Fibroblast of mammary gland (primary cell): Measurements from ENCODE around the gene TNFAIP3.
"Not testable (repeated sequence)": the region's sequence is repeated elsewhere in the genome, so short reads cannot be mapped to it uniquely, and the experiment has no call there.

ENCODE experiments used
- DNase-seq: peaks from one replicate; pipeline ENCODE4 v3.0.0-alpha.2; 2010; ENCODE audit warnings: low read depth
- H3K4me3 ChIP-seq: 2 replicates; pipeline ENCODE4 v1.5.1; 2011; ENCODE audit warnings: low read depth, mild to moderate bottlenecking, low read length, moderate library complexity; ENCODE audit not compliant: control insufficient read depth
- CTCF ChIP-seq: conservative IDR thresholded peaks from 2 replicates; pipeline ENCODE4 v1.5.1; 2011; ENCODE audit warnings: low read depth, low read length, inconsistent platforms; ENCODE audit not compliant: control insufficient read depth, insufficient read depth

Gene TNFAIP3

DNA sequence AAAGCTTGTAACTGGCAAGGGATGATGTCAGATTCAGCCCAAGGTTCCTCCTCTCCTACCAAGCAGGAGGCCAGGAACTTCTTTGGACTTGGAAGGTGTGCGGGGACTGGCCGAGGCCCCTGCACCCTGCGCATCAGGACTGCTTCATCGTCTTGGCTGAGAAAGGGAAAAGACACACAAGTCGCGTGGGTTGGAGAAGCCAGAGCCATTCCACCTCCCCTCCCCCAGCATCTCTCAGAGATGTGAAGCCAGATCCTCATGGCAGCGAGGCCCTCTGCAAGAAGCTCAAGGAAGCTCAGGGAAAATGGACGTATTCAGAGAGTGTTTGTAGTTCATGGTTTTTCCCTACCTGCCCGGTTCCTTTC, 14.4 kb downstream of the TNFAIP3 start:
- DNase-seq, result no peak

GRCh38 chr6:137882225-137882961, 15.3 kb downstream of the TNFAIP3 start:
- H3K4me3 ChIP-seq, result no peak overlapping the region
- no peak for TF ChIP-seq CTCF
- peak; percentile 82 for DNase-seq

More for the DNA sequence above, 14.4 kb downstream of the TNFAIP3 start:
- H3K4me3 ChIP-seq, result no peak overlapping the region
- TF ChIP-seq CTCF, result no peak

- H3K4me3 ChIP-seq, result no peak overlapping the region
- TF ChIP-seq CTCF, result no peak
- DNase-seq, result peak; percentile 57
Observed at GRCh38 chr6:137883400-137884148, 16.5 kb downstream of the TNFAIP3 start.

GRCh38 chr6:137884149-137884909, 17.3 kb downstream of the TNFAIP3 start:
- no peak for DNase-seq
- no peak overlapping the region for H3K4me3 ChIP-seq
- no peak for TF ChIP-seq CTCF

DNA sequence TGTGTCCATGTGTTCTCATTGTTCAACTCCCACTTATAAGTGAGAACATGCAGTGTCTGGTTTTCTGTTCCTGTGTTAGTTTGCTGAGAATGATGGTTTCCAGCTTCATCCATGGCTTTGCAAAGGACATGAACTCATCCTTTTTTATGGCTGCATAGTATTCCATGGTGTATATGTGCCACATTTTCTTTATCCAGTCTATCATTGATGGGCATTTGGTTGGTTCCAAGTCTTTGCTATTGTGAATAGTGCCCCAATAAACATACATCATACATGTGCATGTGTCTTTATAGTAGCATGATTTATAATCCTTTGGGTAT, 17.8 kb downstream of the TNFAIP3 start:
- not testable (repeated sequence) for DNase-seq, H3K4me3 ChIP-seq

DNA sequence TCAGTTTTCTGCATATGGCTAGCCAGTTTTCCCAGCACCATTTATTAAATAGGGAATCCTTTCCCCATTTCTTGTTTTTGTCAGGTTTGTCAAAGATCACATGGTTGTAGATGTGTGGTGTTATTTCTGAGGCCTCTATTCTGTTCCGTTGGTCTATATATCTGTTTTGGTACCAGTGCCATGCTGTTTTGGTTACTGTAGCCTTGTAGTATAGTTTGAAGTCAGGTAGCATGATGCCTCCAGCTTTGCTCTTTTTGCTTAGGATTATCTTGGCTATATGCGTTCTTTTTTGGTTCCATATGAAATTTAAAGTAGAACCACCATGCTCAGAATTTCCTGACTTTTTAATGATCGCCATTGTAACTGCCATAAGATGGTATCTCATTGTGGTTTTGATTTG, 19.2 kb downstream of the TNFAIP3 start:
- H3K4me3 ChIP-seq, DNase-seq: not testable (repeated sequence)

- H3K4me3 ChIP-seq, result no peak overlapping the region
- DNase-seq, result no peak
- no peak for TF ChIP-seq CTCF
Observed at GRCh38 chr6:137890983-137891537, 24.0 kb downstream of the TNFAIP3 start.
